Liver (tissue), 3 donors: ENCODE data around the gene LEKR1.

Experiments
- TAF1 ChIP-seq: conservative IDR thresholded peaks from 2 replicates; pipeline ENCODE4 v1.6.1; 2016; ENCODE audit warnings: antibody characterized with exemption, mild to moderate bottlenecking
- TF ChIP-seq, protein P1 (sequence below): fragments of 150-350 bp; IDR thresholded peaks from 2 replicates; pipeline ENCODE4 v1.5.1; 2017; ENCODE audit warnings: improper control_type of control experiment, low read depth, low read length; ENCODE audit not compliant: missing input control
- donor health status: healthy.
- donor health status: healthy.

DNA sequence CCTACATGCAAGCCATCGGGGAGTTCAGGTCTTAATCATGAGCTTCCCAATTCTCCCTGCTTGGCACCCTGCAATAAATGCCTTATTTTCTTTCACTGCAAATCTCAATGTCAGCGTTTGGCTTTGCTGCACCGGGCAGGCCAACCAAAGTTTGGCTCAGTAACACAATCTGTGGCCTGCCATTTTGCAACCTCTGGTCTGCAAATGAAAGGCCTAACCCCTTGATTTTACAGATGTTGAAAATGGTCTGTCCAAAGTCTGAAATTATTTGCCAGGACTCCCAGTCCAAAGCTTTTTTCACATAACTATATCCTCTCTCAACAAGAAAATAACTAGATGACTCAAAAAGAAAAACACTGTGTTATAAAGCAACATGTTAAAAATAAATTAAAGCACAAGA is 34.0 kb upstream of the LEKR1 start:
- TF ChIP-seq, protein P1, sequence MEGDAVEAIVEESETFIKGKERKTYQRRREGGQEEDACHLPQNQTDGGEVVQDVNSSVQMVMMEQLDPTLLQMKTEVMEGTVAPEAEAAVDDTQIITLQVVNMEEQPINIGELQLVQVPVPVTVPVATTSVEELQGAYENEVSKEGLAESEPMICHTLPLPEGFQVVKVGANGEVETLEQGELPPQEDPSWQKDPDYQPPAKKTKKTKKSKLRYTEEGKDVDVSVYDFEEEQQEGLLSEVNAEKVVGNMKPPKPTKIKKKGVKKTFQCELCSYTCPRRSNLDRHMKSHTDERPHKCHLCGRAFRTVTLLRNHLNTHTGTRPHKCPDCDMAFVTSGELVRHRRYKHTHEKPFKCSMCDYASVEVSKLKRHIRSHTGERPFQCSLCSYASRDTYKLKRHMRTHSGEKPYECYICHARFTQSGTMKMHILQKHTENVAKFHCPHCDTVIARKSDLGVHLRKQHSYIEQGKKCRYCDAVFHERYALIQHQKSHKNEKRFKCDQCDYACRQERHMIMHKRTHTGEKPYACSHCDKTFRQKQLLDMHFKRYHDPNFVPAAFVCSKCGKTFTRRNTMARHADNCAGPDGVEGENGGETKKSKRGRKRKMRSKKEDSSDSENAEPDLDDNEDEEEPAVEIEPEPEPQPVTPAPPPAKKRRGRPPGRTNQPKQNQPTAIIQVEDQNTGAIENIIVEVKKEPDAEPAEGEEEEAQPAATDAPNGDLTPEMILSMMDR, result no peak
- TF ChIP-seq TAF1, result no peak
